ENCODE data around the gene BDP1. TPM values are rescaled to one million over a fixed set of nuclear protein-coding genes. Genes with fewer than 3 reads are reported as not detected.
A peak's percentile ranks its signal among the peaks of the same experiment; 100 is the strongest.
"Not testable (repeated sequence)": the region's sequence is repeated elsewhere in the genome, so short reads cannot be mapped to it uniquely, and the experiment has no call there.

The BDP1 gene
- polyA plus RNA-seq, 1 donor from 2014 or later: 20.8 TPM

DNA sequence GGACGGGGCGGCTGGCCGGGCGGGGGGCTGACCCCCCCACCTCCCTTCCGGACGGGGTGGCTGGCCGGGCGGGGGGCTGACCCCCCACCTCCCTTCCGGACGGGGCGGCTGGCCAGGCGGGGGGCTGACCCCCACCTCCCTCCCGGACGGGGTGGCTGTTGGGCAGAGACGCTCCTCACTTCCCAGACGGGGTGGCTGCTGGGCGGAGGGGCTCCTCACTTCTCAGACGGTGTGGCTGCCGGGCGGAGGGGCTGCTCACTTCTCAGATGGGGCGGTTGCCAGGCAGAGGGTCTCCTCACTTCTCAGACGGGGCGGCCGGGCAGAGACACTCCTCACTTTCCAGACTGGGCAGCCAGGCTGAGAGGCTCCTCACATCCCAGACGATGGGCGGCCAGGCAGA lies 70.2 kb downstream of the BDP1 start:
- H3K27me3 Mint-ChIP-seq, H3K4me1 Mint-ChIP-seq, H3K9me3 Mint-ChIP-seq, H3K4me3 Mint-ChIP-seq, H3K27ac Mint-ChIP-seq: not testable (repeated sequence)
- H3K36me3 Mint-ChIP-seq: peaks cover 13% of the 10 kb centered on the region

- no peaks in the 10 kb centered on the region for H3K9me3 Mint-ChIP-seq
- no peak overlapping the region for H3K4me3 Mint-ChIP-seq
- peaks cover 0 to 4% (median 1%) of the 10 kb centered on the region in 3 donors for H3K4me1 Mint-ChIP-seq
- no peak overlapping the region for H3K27ac Mint-ChIP-seq
- H3K27me3 Mint-ChIP-seq: no peaks in the 10 kb centered on the region
- H3K36me3 Mint-ChIP-seq: peaks cover 11% of the 10 kb centered on the region
Observed at GRCh38 chr5:71528206-71528605, 72.8 kb downstream of the BDP1 start.

DNA sequence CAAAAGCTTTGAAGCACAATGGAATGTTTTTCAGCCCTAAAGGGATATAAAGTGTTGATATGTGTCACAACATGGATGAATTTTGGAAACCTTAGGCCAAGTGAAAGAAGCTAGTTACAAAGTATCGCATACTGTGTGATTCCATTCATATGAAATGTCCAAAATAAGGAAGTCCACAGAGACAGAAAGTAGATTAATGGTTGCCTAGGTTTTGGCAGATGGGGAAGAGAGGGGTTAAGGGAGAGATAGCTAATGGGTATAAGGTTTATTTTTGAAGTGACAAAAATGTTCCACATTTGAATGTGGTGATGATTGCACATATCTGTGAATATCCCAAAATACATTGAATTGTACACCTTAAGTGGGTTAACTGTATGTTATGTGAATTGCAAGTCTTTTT lies 74.2 kb downstream of the BDP1 start:
- peaks cover 12% of the 10 kb centered on the region for H3K36me3 Mint-ChIP-seq
- no peaks in the 10 kb centered on the region for H3K27me3 Mint-ChIP-seq
- no peak overlapping the region for H3K4me3 Mint-ChIP-seq
- no peak overlapping the region for H3K27ac Mint-ChIP-seq
- H3K4me1 Mint-ChIP-seq: peaks cover 4 to 7% (median 7%) of the 10 kb centered on the region in 3 donors
- H3K9me3 Mint-ChIP-seq: no peaks in the 10 kb centered on the region

DNA sequence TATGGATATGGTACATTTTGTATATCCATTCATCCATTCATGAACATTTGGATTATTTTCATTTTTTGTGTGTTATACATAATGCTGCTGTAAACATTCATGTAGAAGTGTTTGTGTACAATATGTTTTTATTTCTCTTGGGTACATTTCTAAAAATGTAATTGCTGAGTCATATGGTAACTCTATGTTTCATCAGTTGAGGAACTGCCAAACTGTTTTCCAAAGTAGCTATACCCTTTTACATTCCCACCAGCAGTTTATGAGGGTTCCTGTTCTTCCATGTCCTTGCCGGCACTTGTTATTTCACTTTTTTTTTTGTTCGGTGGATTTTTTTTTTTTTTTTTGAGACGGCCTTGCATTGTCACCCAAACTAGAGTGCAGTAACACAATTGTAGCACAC lies 77.7 kb downstream of the BDP1 start:
- H3K4me1 Mint-ChIP-seq: peaks cover 6 to 9% (median 7%) of the 10 kb centered on the region in 3 donors
- H3K27me3 Mint-ChIP-seq: no peaks in the 10 kb centered on the region
- H3K36me3 Mint-ChIP-seq: peaks cover 9% of the 10 kb centered on the region
- H3K27ac Mint-ChIP-seq: no peak overlapping the region
- H3K4me3 Mint-ChIP-seq: no peak overlapping the region
- no peaks in the 10 kb centered on the region for H3K9me3 Mint-ChIP-seq

DNA sequence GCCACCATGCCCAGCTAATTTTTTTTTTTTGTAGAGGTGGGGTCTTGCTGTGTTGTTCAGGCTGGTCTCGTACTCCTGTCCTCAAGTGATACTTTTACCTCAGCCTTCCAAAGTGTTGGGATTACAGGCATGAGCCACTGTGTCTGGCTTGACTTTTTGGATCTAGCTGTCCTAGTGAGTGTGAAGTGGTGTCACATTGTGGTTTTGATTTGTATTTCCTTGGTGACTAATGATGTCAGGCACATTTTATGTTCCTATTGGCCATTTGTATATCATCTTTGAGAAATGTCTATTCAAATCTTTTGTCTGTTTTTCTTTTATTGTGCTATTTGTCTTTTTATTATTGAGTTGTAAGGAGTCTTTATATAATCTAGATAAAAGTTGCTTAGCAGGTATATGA lies 78.2 kb downstream of the BDP1 start:
- Mint-ChIP-seq H3K36me3 (peaks cover 10% of the 10 kb centered on the region), H3K27ac (peak overlapping the region in 1 of 3 donors; percentile 2), H3K4me1 (peaks cover 7 to 9% (median 7%) of the 10 kb centered on the region in 3 donors), H3K27me3 (no peaks in the 10 kb centered on the region), H3K4me3 (no peak overlapping the region), H3K9me3 (no peaks in the 10 kb centered on the region)

- no peaks in the 10 kb centered on the region for H3K9me3 Mint-ChIP-seq
- peaks cover 6 to 9% (median 7%) of the 10 kb centered on the region in 3 donors for H3K4me1 Mint-ChIP-seq
- H3K4me3 Mint-ChIP-seq: peak overlapping the region in 1 of 4 donors; percentile 44
- no peaks in the 10 kb centered on the region for H3K27me3 Mint-ChIP-seq
- H3K27ac Mint-ChIP-seq: peak overlapping the region in 1 of 3 donors; percentile 91
- H3K36me3 Mint-ChIP-seq: peaks cover 13% of the 10 kb centered on the region
Observed at GRCh38 chr5:71537687-71538086, 82.2 kb downstream of the BDP1 start.

- not testable (repeated sequence) for H3K9me3 Mint-ChIP-seq, H3K27me3 Mint-ChIP-seq, H3K4me1 Mint-ChIP-seq, H3K4me3 Mint-ChIP-seq, H3K36me3 Mint-ChIP-seq, H3K27ac Mint-ChIP-seq
Observed at GRCh38 chr5:71550885-71551284, 95.4 kb downstream of the BDP1 start.

- H3K27ac Mint-ChIP-seq: not testable (repeated sequence)
Observed at GRCh38 chr5:71551582-71551981, 96.1 kb downstream of the BDP1 start.

GRCh38 chr5:71552026-71552749 lies 96.7 kb downstream of the BDP1 start:
- not testable (repeated sequence) for H3K27me3 Mint-ChIP-seq, H3K4me1 Mint-ChIP-seq, H3K4me3 Mint-ChIP-seq, H3K9me3 Mint-ChIP-seq, H3K36me3 Mint-ChIP-seq
- peak overlapping the region in 1 of 3 donors; percentile 80 for H3K27ac Mint-ChIP-seq

More at GRCh38 chr5:71551582-71551981, 96.1 kb downstream of the BDP1 start:
- not testable (repeated sequence) for H3K4me1 Mint-ChIP-seq, H3K27me3 Mint-ChIP-seq, H3K4me3 Mint-ChIP-seq, H3K9me3 Mint-ChIP-seq, H3K36me3 Mint-ChIP-seq

DNA sequence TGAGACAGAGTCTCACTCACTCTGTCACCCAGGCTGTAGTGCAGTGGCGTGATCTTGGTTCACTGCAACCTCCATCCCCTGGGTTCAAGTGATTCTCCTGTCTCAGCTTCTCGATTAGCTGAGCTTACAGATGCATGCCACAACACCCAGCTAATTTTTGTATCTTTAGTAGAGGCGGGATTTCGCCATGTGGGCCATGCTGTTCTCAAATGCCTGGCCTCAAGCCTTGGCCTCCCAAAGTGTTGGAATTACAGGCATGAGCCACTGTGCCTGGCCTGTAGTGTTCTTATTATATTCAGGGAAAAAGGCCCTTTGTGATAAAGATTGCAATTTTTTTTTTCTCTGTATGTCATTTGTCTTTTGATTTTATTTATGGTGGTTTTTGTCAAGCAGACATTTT lies 107.7 kb downstream of the BDP1 start:
- H3K27ac Mint-ChIP-seq: no peak overlapping the region
- H3K9me3 Mint-ChIP-seq: no peaks in the 10 kb centered on the region
- no peaks in the 10 kb centered on the region for H3K27me3 Mint-ChIP-seq
- no peak overlapping the region for H3K4me3 Mint-ChIP-seq
- peaks cover 12% of the 10 kb centered on the region for H3K36me3 Mint-ChIP-seq
- no peaks in the 10 kb centered on the region for H3K4me1 Mint-ChIP-seq

DNA sequence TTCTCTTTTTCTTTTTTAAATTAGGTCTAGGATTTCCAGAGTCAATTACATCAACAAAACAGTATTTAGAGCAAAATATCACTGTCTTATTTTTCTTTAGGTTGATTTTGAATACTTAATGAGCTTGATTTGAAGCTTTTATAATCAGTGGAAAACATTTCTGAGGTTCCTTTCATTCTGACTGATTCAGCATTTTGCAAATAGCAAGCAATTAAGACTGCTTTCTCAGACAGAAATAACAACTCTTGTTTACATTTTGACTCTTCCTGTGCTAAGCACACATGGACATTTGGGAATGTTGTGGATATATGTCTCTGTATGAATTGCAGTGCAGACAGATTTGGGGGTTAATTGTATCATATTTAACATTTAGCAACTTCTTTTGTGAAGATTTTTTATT lies 109.4 kb downstream of the BDP1 start:
- no peaks in the 10 kb centered on the region for H3K4me1 Mint-ChIP-seq

DNA sequence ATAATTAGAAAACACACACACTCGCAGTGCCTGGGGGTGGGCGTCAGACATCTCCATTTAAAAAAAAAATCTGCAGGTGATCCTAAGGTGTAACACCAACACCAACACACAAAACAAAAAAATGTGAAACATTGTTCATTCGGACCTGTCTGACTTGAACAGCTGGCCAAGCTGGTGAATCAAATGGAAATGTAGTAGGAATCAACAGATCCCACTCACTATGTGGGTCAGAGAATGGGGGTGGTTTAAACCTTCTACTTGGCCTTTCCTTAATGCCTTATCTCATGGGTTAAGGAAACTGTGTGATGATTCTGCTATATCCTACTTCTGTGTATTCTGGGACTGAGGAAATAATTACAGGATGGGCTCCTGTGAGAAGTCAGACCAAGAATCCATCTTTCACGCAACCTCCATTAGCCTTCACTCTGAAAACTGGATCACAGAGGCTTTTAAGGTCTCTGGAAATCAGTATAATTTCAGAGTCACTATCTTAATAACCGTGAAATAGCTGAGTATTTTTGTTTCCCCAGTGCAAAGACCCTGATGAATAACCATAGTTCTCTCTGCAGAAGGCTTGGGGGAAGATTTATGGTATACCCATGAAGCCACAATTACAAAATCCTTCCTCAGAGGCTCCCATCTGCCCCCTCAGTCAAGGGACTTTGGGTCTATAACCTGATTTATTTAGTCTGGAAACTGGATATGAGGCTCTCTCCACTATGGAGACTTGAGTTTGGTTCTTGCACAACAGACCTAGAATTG lies 114.5 kb downstream of the BDP1 start:
- H3K27ac Mint-ChIP-seq: no peak overlapping the region
- no peaks in the 10 kb centered on the region for H3K27me3 Mint-ChIP-seq
- H3K4me1 Mint-ChIP-seq: no peaks in the 10 kb centered on the region
- peaks cover 8% of the 10 kb centered on the region for H3K36me3 Mint-ChIP-seq
- H3K9me3 Mint-ChIP-seq: no peaks in the 10 kb centered on the region
- no peak overlapping the region for H3K4me3 Mint-ChIP-seq

More for the DNA sequence above, 109.4 kb downstream of the BDP1 start:
- no peak overlapping the region for H3K27ac Mint-ChIP-seq
- peaks cover 12% of the 10 kb centered on the region for H3K36me3 Mint-ChIP-seq
- no peak overlapping the region for H3K4me3 Mint-ChIP-seq
- H3K27me3 Mint-ChIP-seq: no peaks in the 10 kb centered on the region
- no peaks in the 10 kb centered on the region for H3K9me3 Mint-ChIP-seq

- not testable (repeated sequence) for H3K27ac Mint-ChIP-seq, H3K9me3 Mint-ChIP-seq, H3K4me1 Mint-ChIP-seq
Observed at GRCh38 chr5:71571811-71572210, 116.4 kb downstream of the BDP1 start.

DNA sequence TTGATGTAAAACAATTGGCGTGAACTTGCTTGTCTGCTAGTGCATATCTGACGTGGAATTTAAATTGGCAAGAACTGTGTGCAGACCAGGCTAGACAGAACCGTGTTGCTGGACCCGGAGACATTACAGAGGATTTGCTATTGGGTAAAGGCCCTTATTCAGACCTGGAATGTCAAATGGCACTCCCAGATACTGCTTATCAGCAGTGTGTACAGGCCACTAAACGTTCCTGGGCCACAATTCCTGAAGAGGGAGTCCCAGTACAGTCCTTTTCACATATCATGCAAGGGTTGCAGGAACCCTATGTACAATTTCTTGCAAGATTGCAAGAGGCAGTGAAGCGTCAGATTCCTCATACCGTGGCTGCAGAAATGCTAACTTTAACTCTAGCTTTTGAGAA lies 118.1 kb downstream of the BDP1 start:
- Mint-ChIP-seq H3K4me3 (no peak overlapping the region), H3K27ac (peak overlapping the region in 1 of 3 donors; percentile 34), H3K9me3 (peaks cover 0 to 5% (median 0%) of the 10 kb centered on the region in 3 donors), H3K4me1 (no peaks in the 10 kb centered on the region), H3K36me3 (peaks cover 9% of the 10 kb centered on the region), H3K27me3 (no peaks in the 10 kb centered on the region)

More at GRCh38 chr5:71571811-71572210, 116.4 kb downstream of the BDP1 start:
- H3K27me3 Mint-ChIP-seq, H3K4me3 Mint-ChIP-seq, H3K36me3 Mint-ChIP-seq: not testable (repeated sequence)

- H3K4me3 Mint-ChIP-seq, H3K27ac Mint-ChIP-seq, H3K9me3 Mint-ChIP-seq, H3K27me3 Mint-ChIP-seq, H3K4me1 Mint-ChIP-seq, H3K36me3 Mint-ChIP-seq: not testable (repeated sequence)
Observed at GRCh38 chr5:71575588-71575987, 120.1 kb downstream of the BDP1 start.

DNA sequence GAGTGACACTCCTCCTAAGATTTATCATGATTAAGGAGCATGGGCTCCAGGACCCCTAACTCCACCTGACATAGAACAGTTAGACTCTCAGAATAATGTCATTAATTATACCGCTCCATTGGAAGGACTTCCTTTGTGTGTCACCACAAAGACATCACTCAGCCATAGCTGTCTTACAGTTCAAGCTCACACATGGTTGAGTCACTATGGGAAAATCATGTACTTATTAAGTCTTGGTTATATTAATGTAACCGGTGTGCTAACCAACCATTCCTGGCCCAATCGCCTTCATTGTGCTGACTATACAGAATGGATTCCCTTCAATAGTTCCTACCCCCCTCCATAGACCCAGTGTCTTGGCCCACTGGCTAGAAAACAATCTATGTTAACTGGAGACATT lies 120.8 kb downstream of the BDP1 start:
- no peaks in the 10 kb centered on the region for H3K27me3 Mint-ChIP-seq
- peaks cover 9% of the 10 kb centered on the region for H3K36me3 Mint-ChIP-seq
- H3K9me3 Mint-ChIP-seq: peaks cover 0 to 5% (median 0%) of the 10 kb centered on the region in 3 donors
- H3K4me3 Mint-ChIP-seq: no peak overlapping the region
- H3K4me1 Mint-ChIP-seq: no peaks in the 10 kb centered on the region
- H3K27ac Mint-ChIP-seq: peak overlapping the region in 2 of 3 donors; percentile 66 to 71
